Measurements from ENCODE around the gene NSD1. TPM values are rescaled to one million over a fixed set of nuclear protein-coding genes. Genes with fewer than 3 reads are reported as not detected.
"Not testable (repeated sequence)": the region's sequence is repeated elsewhere in the genome, so short reads cannot be mapped to it uniquely, and the experiment has no call there.

NSD1 gene
- total RNA-seq, 1 donor from 2014 or later, result 40.0 TPM

DNA sequence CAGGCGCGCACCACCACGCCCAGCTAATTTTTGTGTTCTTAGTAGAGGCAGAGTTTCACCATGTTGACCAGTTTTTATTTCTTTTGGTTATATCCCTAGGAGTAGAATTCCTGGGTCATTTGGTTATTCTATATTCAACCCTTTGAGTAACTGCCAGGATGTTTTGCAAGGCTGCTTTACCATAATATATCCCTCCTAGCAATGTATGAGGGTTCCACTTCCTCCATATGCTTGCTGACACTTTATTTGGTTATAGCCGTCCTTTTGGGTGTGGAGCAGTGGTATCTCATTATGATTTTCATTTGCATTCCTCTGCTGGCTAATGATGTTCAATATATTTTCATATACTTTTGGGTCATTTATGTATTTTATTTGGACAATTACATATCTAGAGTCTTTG, 88.7 kb downstream of the NSD1 start:
- DNase-seq (ENCODE audit: extremely low read depth, low read depth, low spot score), result no peak

DNA sequence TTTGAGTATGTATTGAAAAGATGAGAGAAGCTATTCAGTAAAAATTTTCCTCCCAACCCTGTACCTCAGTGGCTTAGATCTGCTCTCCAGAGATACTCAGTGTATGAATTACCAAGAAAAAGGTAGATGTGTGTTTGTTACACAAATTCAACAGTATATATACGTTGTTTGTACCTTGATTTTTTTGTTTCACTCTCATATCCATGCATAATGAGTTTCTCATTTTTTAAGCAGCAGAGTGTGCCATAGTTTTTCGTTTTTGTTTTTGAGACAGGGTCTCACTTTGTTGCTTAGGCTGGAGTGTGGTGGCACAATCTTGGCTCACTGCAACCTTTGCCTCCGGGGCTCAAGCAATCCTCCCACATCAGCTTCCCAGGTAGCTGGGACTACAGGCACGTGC, 92.2 kb downstream of the NSD1 start:
- DNase-seq (ENCODE audit: extremely low read depth, low read depth, low spot score), result no peak

DNA sequence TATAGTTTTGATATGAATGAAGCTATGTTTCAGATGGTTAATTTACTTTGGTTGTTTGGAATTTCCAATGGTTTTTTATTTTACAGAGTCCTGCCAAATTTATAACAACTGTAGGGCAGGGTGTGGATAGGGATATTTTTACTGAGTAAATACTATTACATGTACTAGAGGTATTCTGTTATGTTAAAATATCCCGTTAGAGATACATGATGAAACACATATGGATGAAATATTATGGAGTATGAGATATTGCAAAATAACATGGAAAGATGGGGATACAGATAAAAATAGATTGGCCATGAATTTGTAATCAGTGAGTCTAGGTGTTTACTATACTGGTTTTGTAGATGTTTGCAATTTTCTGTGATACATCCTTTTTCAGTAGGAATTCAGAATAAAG, 93.3 kb downstream of the NSD1 start:
- DNase-seq (ENCODE audit: extremely low read depth, low read depth, low spot score), result no peak

DNA sequence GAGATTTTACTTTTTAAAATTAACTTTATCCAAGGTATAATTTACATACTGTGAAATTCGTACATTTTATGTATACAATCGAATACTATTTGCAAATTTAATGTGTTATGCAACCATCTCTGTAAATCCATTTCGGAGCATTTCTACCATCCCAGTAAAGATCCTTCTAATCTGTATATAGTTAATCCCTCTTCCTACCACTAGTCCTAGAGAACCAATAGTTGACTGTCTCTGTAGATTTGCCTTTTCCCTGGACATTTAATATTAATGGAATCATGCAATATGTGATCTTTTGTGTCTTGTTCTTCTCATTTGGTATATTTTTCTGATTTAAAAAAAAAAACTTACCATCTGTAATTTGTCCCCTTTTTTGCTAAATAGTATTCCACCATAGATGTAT, 95.2 kb downstream of the NSD1 start:
- no peak for DNase-seq (ENCODE audit: extremely low read depth, low read depth, low spot score)

DNA sequence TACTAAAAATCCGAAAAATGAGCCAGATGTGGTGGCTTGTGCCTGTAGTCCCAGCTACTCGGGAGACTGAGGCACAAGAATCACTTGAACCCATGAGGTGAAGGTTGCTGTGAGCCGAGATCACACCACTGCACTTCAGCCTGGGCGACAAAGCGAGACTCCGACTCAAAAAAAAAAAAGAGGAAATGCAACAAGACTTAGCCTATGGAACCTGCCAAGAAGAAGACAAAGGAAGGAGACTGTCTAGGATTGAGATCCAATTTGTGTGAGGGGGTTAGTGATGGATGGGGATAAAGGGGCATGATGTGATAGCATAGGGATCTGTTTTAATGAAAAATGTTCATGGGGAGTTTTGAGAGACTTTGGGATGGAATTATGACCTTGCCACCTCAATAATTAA, 97.1 kb downstream of the NSD1 start:
- DNase-seq (ENCODE audit: extremely low read depth, low read depth, low spot score), result no peak

DNA sequence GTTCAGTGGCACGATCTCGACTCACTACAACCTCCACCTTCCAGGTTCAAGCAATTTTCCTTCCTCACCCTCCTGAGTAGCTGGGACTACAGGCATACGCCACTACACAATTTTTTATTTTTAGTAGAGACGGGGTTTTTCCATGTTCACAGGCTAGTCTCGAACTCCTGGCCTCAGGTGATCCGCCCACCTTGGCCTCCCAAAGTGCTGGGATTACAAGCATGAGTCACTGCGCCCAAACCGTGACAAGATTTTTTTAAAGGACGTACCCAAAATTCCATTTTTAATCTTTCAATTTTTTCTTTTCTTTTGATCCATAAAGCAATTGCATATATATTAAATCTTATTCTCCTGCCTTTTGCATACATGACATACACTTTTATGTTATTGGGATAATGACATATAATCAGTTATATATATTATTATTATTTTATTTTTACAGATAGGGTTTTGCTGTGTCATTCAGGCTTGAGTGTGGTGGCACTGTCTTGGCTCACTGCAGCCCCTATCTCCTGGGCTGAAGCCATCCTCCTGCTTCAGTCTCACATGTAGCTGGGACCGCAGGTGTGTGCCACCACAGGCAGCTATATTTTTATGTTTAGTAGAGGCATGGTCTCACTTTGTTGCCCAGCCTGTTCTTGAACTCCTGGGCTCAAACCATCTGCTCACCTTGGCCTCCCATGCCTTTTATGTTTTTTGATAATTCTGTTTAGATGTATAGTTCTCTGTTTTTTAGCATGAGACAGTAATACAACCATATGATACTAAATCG, 98.1 kb downstream of the NSD1 start:
- DNase-seq (ENCODE audit: extremely low read depth, low read depth, low spot score), result no peak

DNA sequence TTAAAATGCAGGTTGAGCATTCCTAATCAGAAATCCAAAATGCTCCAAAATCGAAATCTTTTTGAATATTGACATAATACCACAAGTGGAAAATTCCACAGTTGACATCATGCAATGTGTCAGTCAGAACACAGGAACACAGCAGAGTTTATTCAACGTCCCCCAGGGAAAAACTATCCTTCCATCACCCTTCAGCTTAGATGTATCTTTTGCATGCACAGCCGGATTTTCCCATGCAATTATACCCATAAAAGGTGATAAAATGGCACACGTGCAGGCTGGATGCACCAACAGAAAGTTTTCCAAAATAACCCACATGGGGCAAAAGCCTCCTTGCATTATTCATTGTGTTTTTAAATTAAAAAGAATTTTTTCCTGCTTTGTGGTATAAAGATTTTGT, 98.8 kb downstream of the NSD1 start:
- DNase-seq (ENCODE audit: extremely low read depth, low read depth, low spot score), result no peak

DNA sequence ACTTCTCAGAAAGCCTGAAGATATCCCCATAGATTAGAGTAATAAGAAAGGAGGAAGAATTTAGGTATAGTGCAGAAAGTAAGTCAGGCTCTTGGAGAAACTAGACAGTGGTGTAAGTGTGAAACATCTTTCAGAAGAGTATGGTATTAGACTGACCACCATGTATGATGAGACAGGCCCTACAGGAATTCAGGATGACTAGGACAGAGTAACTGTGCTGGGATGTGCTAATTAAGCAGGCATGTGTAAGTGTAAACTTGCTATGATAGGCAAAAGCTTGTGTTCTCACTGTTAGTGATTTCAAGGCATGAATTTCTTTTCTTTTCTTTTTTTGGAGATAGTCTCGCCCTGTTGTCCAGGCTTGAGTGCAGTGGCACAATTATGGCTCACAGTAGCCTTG, 99.2 kb downstream of the NSD1 start:
- no peak for DNase-seq (ENCODE audit: extremely low read depth, low read depth, low spot score)

DNA sequence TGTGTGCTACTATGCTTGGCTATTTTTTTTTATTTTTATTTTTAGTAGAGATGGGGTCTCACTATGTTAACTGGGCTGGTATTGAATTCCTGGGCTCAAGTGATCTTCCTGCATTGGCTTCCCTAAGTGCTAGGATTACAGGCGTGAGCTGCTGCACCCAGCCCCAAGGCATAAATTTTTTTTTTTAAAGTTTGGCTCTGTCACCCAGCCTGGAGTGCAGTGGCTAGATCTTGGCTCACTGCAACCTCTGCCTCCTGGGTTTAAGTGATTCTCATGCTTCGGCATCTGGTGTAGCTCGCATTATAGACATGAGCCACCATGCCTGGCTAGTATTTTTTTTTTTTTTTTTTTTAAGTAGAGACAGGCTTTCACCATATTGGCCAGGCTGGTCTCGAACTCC, 99.6 kb downstream of the NSD1 start:
- no peak for DNase-seq (ENCODE audit: extremely low read depth, low read depth, low spot score)

DNA sequence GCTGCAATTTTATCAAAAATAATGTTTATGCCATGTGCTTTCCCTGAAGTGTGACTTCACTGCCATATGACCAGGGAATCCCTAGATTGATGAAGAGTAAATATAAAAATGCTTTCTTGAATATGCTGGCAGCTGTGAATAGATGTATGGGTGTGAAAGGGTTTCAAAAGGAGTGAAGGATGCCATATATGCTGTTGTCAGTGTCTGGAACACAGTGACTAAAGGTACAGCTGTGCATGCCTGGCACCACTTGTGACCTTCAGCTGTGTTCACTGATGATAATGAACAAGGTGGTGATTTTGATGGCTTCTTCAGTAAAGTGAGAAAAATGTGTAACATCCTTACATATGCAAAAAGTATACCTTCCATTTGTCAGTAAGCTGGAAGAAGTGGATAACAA, 100.2 kb downstream of the NSD1 start:
- DNase-seq (ENCODE audit: extremely low read depth, low read depth, low spot score), result no peak

DNA sequence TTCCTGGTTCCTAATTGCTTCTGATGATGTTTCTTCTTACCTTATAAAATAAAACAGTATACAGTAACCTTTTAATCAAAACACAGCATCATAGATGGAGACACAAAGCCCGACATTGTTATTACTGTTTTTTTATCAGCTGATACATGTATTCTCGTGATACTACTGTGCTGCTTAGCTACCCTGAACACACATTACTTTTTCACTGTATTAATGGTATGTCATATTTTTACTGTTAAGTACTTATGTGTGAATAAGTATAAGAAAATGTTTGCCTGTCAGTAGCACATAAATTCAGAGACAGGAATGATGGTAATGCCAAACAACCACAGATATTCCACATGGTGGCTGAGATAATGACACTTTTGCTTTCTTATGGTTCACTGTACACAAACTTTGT, 101.3 kb downstream of the NSD1 start:
- DNase-seq (ENCODE audit: extremely low read depth, low read depth, low spot score), result no peak

DNA sequence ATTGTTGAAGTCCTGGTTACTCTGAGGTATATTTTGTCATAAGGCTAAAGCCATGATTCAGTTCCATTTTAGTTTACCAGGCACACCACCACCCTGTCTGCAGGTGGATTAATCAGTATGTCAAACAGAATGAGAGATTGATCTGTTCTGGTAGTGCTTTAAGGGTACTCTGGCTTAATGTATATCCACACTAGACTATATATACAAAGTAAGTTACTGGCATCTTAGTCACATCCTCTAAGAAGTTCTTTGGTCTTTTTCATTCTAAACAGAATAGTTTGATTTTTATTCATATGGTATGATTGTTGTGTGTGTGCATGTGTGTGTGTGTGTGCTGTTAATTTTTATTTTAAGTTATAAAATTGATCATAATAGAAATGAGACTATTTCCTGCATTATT, 108.2 kb downstream of the NSD1 start:
- no peak for DNase-seq (ENCODE audit: extremely low read depth, low read depth, low spot score)

DNA sequence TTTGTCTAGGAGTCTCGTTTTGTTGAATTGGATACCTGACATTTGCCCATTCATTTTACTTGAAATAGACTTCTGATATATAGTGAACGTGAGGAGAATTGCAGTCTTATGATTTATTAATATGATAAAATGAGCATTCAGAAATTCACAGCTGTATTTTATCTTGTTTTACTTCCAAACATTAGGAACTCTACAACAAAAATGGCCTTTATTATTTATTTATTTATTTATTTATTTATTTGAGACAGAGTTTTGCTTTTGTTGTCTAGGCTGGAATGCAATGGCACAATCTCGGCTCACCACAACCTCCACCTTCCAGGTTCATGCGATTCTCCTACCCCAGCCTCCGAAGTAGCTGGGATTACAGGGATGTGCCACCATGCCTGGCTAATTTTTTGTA, 108.7 kb downstream of the NSD1 start:
- no peak for DNase-seq (ENCODE audit: extremely low read depth, low read depth, low spot score)

DNA sequence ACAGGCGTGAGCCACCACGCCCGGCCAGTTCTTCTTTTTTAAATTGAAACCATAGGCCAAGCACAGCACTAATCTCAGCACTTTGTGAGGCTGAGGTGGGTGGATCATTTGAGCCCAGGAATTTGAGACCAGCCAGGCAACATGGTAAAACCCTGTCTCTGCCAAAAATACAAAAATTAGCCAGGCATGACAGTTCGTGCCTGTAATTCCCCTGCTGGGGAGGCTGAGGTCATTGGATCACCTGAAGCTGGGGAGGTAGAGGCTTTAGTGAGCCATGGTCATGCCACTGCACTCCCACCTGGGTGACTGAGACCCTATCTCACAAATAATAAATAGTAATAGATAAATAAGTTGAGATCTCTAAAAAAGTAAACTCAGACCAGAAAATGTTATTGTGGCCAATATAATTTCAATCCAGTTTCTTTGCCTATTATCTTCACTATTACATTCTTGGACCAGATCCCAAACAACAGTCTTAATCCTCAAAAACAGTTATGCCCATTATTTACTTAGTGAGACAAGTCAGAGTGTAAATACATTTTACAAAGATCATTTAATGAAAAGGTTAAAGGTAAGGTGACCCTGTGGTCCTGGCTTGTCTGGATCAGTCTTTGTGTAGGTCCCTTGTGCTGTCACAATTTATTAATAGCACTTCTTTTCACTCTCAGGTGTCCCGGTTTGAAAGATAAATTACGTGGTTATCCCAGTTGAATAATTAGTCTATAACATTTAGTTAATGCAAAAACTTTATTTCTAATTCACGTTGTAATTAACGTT, 116.4 kb downstream of the NSD1 start:
- DNase-seq (ENCODE audit: extremely low read depth, low read depth, low spot score), result no peak

DNA sequence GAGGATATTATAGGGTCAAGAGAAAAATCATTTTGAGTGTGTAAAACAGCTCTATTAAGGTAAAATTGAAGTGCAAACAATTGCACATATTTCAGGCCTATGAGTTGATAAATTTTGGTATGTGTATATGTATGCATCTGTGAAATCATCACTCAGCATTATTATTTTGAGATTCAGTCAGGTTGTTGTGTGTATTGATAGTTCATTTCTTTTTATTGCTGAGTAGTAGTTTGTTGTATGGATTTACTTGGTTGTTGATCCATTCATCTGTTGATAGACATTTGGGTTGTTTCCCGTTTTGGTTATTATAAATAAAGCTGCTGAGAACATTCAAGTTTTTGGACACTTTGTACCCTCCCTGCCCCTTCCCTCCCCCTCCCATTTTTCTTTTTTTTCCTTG, 119.7 kb downstream of the NSD1 start:
- no peak for DNase-seq (ENCODE audit: extremely low read depth, low read depth, low spot score)

DNA sequence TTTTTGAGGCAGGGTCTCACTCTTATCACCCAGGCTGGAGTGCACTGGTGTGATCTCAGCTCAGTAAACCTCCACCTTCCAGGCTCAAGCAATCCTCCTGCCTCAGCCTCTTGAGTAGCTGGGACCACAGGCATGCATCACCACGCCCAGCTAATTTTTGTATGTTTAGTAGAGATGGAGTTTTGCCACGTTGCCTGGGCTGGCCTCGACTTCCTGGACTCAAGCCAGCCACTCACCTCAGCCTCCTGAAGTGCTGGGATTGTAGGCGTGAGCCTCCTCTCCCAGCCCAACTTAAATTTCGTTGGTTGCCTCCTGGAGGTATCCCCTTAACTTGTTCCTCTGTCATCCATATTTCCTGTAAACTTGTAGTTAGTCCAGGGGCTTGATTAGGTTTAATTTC, 122.7 kb downstream of the NSD1 start:
- no peak for DNase-seq (ENCODE audit: extremely low read depth, low read depth, low spot score)

DNA sequence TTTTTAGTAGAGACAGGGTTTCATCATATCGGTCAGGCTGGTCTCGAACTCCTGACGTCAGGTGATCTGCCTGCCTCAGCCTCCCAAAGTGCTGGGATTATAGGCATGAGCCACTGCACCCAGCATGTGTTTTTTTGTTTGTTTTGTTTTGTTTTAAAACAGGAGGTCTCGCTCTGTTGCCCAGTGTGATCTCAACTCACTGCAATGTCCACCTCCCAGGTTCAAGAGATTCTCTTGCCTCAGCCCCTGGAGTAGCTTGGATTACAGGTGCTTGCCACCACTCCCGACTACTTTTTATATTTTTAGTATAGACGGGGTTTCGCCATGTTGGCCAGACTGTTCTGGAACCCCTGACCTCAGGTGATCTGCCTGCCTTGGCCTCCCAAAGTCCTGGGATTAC, 125.1 kb downstream of the NSD1 start:
- DNase-seq (ENCODE audit: extremely low read depth, low read depth, low spot score), result not testable (repeated sequence)

DNA sequence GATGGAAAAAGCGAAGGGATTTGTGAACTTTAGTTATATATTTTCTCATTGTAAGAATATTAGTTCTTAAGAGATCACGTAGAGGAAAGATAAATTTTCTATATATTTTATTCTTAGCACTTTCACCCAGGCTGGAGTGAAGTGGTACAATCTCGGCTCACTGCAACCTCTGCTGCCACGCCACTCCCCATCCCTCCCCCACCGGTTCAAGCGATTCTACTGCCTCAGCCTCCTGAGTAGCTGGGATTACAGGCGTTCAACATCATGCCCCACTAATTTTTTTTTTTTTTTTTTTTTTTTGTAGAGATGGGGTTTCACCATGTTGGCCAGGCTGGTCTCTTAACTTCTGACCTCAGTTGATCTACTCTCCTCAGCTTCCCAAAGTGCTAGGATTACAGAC, 127.4 kb downstream of the NSD1 start:
- no peak for DNase-seq (ENCODE audit: extremely low read depth, low read depth, low spot score)

DNA sequence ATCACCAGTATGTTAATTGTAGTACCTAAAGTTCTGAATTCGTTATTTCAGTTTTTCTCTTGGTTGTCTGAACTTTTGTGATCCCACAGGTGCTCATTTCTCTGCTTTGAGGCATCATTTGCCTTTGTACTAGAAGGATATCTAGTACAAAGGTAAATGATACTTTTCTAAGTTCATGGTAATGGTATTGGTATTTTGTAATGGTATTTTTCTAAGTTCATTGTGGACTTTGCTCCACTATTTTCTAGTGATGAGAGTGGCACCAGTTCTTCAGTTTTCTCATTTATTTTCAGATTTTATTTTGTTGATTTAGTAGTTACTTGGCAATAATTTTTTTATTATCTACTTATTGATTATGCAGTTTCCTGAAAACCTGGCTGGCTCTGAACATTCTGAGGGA, 127.9 kb downstream of the NSD1 start:
- DNase-seq (ENCODE audit: extremely low read depth, low read depth, low spot score), result no peak

DNA sequence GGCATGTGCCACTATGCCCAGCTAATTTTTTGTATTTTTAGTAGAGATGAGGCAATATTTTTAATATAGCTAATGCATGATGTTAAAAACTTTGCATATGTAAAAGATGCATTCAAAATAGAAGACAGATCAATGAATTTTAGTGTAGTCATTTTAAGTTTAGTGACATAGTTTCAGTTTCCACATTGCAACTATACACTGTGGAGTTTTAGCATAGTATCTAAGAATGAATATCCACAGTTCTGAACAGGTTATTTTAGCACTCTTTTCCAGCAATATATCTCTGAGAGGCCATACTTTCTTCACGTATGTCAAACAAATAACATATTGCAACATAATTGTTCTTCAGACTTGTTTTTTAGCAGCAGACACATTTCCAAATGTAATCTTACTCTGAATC, 130.6 kb downstream of the NSD1 start:
- DNase-seq (ENCODE audit: extremely low read depth, low read depth, low spot score), result no peak

DNA sequence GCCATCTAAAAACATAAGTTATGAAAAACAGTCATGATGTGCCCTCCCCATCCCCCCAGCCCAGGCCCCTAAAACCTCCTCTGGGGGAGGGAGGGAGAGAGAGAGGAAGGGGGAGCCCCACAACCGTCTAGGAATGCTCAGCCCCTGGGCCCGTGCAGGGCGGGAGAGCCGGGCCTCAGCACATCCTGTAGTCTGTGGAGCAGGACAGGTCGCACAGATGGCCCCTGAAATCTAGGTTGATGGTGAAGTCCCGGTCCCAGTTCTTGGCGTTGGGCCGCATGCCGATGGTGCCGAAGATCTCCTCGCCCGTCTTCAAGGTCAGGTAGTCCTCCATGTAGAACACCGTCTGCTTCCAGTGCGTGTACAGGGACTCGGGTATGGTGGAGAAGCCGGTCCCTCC, 131.8 kb downstream of the NSD1 start:
- no peak for DNase-seq (ENCODE audit: extremely low read depth, low read depth, low spot score)

DNA sequence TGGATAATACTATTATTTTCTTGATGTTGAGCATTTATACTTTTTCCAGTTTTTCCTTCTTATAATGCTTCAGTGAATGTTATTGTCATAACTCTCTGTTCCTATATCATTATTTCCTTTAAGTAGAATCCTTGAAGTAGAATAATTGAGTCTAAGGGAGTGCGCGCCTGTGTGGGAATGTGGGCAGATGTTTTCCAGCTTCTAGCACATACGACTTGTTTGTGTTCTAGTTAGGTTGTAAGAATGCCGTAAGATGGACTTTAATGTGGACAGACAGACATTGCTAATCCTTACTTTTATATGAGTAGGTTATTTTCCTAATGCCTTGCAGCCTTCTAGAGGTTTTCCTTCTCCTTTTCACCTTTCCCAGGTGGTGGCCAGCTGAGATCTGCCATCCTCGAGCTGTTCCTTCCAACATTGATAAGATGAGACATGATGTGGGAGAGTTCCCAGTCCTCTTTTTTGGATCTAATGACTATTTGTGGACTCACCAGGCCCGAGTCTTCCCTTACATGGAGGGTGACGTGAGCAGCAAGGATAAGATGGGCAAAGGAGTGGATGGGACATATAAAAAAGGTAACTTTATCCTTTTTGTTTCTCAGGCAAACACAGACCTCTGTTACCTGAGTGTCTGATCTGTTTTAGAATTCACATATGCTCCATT, 135.8 kb downstream of the NSD1 start:
- no peak for DNase-seq (ENCODE audit: extremely low read depth, low read depth, low spot score)

All from glomerular endothelial cell (primary cell).